Measurements from ENCODE around the gene SPPL3.

DNA sequence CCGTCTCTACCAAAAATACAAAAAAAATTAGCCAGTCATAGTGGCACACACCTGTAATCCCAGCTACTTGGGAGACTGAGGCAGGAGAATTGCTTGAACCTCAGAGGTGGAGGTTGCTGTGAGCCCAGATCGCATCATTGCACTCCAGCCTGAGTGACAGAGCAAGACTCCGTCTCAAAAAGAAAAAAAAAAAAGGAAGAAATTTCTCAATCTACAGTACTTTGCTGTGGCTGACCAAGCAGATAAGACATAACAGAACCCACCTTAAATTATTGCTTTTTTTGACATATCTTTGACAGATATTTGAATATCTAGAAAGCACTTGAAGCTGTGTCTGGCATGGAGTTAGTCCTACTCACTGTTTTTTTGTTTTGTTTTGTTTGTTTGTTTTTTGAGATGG lies 39.3 kb upstream of the SPPL3 start:
- TF ChIP-seq POLR2AphosphoS5 (IDR thresholded peaks at IDR 0.05; ENCODE audit: low read depth, low read length) (no peak), SIN3A (IDR thresholded peaks at IDR 0.05; ENCODE audit: borderline replicate concordance, insufficient read depth, low read length) (no peak), TAF1 (IDR thresholded peaks at IDR 0.05; ENCODE audit: borderline replicate concordance, insufficient read depth, low read length) (no peak), FOXP2 (optimal IDR thresholded peaks at IDR 0.05; ENCODE audit: borderline replicate concordance, extremely low read depth, extremely low read length, insufficient read depth) (no peak)
- TF ChIP-seq, protein P1, sequence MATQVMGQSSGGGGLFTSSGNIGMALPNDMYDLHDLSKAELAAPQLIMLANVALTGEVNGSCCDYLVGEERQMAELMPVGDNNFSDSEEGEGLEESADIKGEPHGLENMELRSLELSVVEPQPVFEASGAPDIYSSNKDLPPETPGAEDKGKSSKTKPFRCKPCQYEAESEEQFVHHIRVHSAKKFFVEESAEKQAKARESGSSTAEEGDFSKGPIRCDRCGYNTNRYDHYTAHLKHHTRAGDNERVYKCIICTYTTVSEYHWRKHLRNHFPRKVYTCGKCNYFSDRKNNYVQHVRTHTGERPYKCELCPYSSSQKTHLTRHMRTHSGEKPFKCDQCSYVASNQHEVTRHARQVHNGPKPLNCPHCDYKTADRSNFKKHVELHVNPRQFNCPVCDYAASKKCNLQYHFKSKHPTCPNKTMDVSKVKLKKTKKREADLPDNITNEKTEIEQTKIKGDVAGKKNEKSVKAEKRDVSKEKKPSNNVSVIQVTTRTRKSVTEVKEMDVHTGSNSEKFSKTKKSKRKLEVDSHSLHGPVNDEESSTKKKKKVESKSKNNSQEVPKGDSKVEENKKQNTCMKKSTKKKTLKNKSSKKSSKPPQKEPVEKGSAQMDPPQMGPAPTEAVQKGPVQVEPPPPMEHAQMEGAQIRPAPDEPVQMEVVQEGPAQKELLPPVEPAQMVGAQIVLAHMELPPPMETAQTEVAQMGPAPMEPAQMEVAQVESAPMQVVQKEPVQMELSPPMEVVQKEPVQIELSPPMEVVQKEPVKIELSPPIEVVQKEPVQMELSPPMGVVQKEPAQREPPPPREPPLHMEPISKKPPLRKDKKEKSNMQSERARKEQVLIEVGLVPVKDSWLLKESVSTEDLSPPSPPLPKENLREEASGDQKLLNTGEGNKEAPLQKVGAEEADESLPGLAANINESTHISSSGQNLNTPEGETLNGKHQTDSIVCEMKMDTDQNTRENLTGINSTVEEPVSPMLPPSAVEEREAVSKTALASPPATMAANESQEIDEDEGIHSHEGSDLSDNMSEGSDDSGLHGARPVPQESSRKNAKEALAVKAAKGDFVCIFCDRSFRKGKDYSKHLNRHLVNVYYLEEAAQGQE (IDR thresholded peaks at IDR 0.05; ENCODE audit: insufficient read depth in 1 of 2, low read depth in 2 of 2, low read length in 2 of 2) = no peak

All from PFSK-1 (cell line).